ENCODE results near the gene ZNF674.
A peak's percentile ranks its signal among the peaks of the same experiment; 100 is the strongest.

ZNF674 gene

DNA sequence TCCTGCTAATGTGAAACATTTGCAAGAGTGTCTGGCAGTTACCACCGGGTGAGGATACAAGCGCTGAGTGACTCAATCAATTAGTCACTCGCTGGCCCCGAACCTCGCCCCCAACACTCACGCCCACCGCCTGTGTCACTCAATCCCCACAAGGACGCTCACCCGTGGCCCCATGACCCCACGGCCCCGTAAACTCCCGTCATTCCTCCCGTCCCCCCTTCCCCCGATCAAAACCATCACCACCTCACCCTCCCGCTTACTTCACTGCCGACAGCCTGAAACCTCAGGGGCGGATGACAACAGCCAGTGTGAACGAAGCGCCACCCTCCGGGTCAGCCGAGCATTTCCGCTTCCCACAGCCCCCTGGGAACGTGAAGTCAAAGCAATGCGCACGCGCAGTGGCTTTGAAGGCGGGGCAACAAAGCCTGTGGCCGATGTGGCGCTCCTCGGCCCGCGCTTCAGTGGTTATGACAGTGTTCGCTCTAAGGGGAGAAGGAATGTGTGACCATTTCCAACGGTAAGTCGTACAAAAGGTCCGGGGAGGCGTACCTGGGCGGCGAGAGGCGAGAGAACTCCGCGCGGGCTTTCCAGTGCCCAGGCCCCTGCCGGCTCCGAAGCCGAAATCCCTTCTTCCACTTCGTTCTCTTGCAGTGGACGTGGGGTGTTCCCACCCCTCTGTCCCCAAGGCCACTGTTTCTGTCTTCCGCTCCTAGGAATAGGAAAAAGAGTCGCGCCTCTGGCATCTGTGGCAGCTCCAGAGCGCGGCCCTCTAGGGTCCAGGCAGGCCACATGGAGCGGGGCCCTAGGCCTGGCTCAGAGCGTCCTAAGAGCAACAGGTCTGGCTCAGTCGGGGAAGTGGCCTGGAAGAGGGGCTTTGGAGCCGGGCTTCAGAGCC, at the start of gene ZNF674:
Gene ZNF674 (minus strand): TSS at position 311 of the 895 bp plus-strand sequence. CDS start 3,334 bp downstream, outside the sequence.
- ChIA-PET POLR2A (no interaction called here), CTCF (interaction anchor here (1.2 kb wide), 1 partner anchor 11 kb away, joined by 3 read pairs; no protein-coding TSS in a partner anchor)
- DNase-seq (ENCODE audit: low read depth, low spot score) = peak; percentile 45
- TF ChIP-seq, protein P1, sequence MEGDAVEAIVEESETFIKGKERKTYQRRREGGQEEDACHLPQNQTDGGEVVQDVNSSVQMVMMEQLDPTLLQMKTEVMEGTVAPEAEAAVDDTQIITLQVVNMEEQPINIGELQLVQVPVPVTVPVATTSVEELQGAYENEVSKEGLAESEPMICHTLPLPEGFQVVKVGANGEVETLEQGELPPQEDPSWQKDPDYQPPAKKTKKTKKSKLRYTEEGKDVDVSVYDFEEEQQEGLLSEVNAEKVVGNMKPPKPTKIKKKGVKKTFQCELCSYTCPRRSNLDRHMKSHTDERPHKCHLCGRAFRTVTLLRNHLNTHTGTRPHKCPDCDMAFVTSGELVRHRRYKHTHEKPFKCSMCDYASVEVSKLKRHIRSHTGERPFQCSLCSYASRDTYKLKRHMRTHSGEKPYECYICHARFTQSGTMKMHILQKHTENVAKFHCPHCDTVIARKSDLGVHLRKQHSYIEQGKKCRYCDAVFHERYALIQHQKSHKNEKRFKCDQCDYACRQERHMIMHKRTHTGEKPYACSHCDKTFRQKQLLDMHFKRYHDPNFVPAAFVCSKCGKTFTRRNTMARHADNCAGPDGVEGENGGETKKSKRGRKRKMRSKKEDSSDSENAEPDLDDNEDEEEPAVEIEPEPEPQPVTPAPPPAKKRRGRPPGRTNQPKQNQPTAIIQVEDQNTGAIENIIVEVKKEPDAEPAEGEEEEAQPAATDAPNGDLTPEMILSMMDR (IDR thresholded peaks at IDR 0.05; ENCODE audit: insufficient read depth, low read length, missing control alignments) = peak; percentile 32
- H3K4me3 ChIP-seq (ENCODE audit: low read depth, low read length) = peak within 1 kb of the TSS; percentile 72

DNA sequence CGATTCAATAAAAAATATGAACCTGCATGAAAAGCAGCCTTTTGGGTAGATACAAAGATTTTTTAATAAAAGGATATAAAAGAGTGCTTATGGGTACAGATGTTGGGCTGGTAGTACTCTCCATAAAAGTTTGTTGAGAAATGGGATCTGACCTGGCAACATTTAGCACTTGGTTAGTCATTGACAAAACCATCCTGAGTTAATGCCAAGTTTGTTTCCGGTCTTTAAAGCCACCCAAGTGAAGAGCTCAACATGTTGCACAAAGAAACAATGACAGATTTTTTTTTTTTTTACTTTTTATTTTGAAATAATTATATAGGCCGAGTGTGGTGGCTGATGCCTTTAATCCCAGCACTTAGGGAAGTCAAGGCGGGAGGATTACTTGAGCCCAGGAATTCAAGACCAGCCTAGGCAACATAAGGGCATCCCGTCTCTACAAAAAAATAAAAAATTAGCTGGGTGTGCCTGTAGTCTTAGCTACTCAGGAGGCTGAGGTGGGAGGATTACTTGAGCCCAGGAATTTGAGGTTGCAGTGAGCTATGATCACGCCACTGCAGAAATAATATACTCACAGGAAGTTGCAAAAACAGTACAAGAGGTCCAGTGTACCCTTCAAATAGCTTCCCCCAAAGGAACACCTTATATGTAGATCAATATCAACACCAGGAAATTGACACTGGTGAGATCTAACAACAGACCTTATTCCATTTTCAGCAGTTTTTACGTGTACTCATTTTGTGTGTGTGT, 44.9 kb upstream of the ZNF674 start:
- no peak for DNase-seq (ENCODE audit: low read depth, low spot score)
- no peak overlapping the region for H3K4me3 ChIP-seq (ENCODE audit: low read depth, low read length)
- ChIA-PET CTCF (interaction anchor here (1.0 to 1.3 kb wide), 4 partner anchors 9 to 52 kb away, joined by 3 to 4 read pairs (median 3); no protein-coding TSS in a partner anchor), POLR2A (no interaction called here)
- TF ChIP-seq, protein P1 (IDR thresholded peaks at IDR 0.05; ENCODE audit: insufficient read depth, low read length, missing control alignments) = no peak

DNA sequence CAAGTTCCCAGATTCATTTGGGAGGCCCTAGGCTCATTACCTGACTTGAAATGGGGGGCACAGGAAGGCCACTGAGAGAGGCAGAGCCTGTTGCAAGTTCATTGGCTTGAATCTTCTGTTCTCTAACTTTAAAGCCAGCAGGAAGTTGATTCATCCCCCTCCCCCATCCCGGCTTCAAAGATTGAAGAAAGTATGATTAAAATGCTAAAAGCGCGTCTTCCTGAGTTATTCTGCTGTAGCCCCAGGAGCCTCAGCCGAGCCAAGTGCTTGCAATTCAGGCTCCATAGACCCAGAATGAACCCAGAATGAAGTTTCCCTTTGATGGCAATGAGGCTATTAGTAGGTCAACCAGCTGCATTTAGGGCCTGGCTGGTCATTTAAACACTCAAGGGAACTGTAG, 43.0 kb upstream of the ZNF674 start:
- CTCF ChIA-PET = interaction anchor here (0.9 to 1.4 kb wide), 3 partner anchors 16 to 98 kb away, joined by 3 to 5 read pairs (median 3); no protein-coding TSS in a partner anchor
- TF ChIP-seq, protein P1 (IDR thresholded peaks at IDR 0.05; ENCODE audit: insufficient read depth, low read length, missing control alignments) = no peak
- POLR2A ChIA-PET = interaction anchor here (0.6 kb wide), 1 partner anchor 529 kb away, joined by 3 read pairs; no protein-coding TSS in a partner anchor
- no peak overlapping the region for H3K4me3 ChIP-seq (ENCODE audit: low read depth, low read length)
- DNase-seq (ENCODE audit: low read depth, low spot score) = no peak

DNA sequence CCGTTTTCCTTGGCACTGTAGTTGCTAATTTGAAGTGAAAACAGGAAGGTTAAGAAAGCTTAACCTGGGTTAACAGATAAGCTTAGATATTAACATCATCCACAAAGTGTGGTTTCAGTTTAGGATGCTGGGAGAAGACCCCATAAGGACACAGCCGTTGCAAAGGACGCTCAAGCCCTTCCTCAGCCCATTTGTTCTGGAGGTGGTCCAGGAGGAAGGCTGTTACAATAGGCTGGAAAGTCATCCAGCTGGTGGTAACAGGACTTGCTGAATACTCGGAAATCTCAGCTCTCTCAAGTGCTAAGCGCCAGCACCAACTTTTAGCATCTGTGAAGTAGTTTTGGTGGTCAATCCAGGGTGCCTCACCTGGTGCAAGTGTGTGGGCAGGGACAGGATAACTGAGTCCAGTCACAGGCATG, 42.5 kb upstream of the ZNF674 start:
- CTCF ChIA-PET = interaction anchor here (0.9 to 1.4 kb wide), 3 partner anchors 15 to 99 kb away, joined by 3 to 5 read pairs (median 3); no protein-coding TSS in a partner anchor
- no peak overlapping the region for H3K4me3 ChIP-seq (ENCODE audit: low read depth, low read length)
- TF ChIP-seq, protein P1 (IDR thresholded peaks at IDR 0.05; ENCODE audit: insufficient read depth, low read length, missing control alignments) = no peak
- POLR2A ChIA-PET = no interaction called here
- DNase-seq (ENCODE audit: low read depth, low spot score) = no peak

DNA sequence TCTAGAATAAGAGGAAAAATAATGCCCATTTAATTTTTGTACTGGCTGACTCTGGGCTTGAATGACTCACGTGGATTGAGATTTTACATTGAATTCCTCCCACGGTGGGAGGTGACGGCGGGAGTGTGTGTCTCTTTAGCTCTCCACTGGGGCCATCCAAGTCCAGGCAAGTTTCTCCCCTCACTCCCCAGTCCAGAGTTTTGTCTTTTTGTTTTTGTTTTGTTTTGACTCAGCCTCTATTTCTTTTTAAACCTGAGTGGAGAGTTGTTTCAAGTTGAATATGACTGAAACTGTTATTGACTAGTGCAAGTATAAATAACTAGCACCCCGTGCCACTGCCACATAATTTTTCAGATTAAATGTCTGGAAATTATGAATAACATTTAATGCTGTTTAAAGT, 41.9 kb upstream of the ZNF674 start:
- ChIA-PET CTCF (interaction anchor here (1.0 to 1.4 kb wide), 3 partner anchors 15 to 32 kb away, joined by 3 to 5 read pairs (median 3); no protein-coding TSS in a partner anchor), POLR2A (no interaction called here)
- DNase-seq (ENCODE audit: low read depth, low spot score) = no peak
- TF ChIP-seq, protein P1 (IDR thresholded peaks at IDR 0.05; ENCODE audit: insufficient read depth, low read length, missing control alignments) = no peak
- no peak overlapping the region for H3K4me3 ChIP-seq (ENCODE audit: low read depth, low read length)

Measured in AG04449 (cell line).